Measurements from ENCODE around the gene ARMC12. TPM values are rescaled to one million over a fixed set of nuclear protein-coding genes. Genes with fewer than 3 reads are reported as not detected.

ARMC12 gene
- total RNA-seq, 2 donors from 2014 or later: 0.57 to 0.93 TPM

GRCh38 chr6:35754452-35755277, 17.8 kb downstream of the ARMC12 start:
- no peak for DNase-seq
- no peak overlapping the region for H3K27ac Mint-ChIP-seq
- H3K9me3 Mint-ChIP-seq: no peaks in the 10 kb centered on the region
- Histone ChIP-seq H3K9me3 (ENCODE audit: control insufficient read depth, low read length) (no peaks in the 10 kb centered on the region), H3K9ac (ENCODE audit: extremely low read depth, low read length, poor library complexity, severe bottlenecking) (no peak overlapping the region), H3K4me1 (ENCODE audit: control insufficient read depth, insufficient read depth, low read length) (no peaks in the 10 kb centered on the region), H3K4me3 (ENCODE audit: low read length) (no peak overlapping the region), H3K36me3 (ENCODE audit: control insufficient read depth, insufficient read depth, low read length) (no peaks in the 10 kb centered on the region), H3K27me3 (ENCODE audit: control insufficient read depth, insufficient read depth, low read length, poor library complexity, severe bottlenecking) (no peaks in the 10 kb centered on the region), H3K27ac (ENCODE audit: low read depth, low read length) (no peak overlapping the region)
- peaks cover 2% of the 10 kb centered on the region for H3K4me1 Mint-ChIP-seq
- TF ChIP-seq CTCF (conservative IDR thresholded peaks at IDR 0.05): no peak
- no peak overlapping the region for H3K4me3 Mint-ChIP-seq
- no peaks in the 10 kb centered on the region for H3K36me3 Mint-ChIP-seq (ENCODE audit: low read depth)
- H3K27me3 Mint-ChIP-seq (ENCODE audit: insufficient read depth): peaks cover 3% of the 10 kb centered on the region
- 91 to 94% methylated on average over 6 of the region's 6 CpGs for WGBS, 2 experiments (ENCODE audit: insufficient coverage in 1 of 2, insufficient read length in 1 of 2)

- DNase-seq: no peak
- Mint-ChIP-seq H3K27ac (no peak overlapping the region), H3K4me1 (peaks cover 2% of the 10 kb centered on the region), H3K36me3 (ENCODE audit: low read depth) (no peaks in the 10 kb centered on the region), H3K9me3 (no peaks in the 10 kb centered on the region), H3K27me3 (ENCODE audit: insufficient read depth) (peaks cover 3% of the 10 kb centered on the region), H3K4me3 (no peak overlapping the region)
- Histone ChIP-seq H3K9ac (ENCODE audit: extremely low read depth, low read length, poor library complexity, severe bottlenecking) (no peak overlapping the region), H3K4me3 (ENCODE audit: low read length) (no peak overlapping the region), H3K9me3 (ENCODE audit: control insufficient read depth, low read length) (no peaks in the 10 kb centered on the region), H3K27me3 (ENCODE audit: control insufficient read depth, insufficient read depth, low read length, poor library complexity, severe bottlenecking) (no peaks in the 10 kb centered on the region), H3K36me3 (ENCODE audit: control insufficient read depth, insufficient read depth, low read length) (no peaks in the 10 kb centered on the region), H3K27ac (ENCODE audit: low read depth, low read length) (no peak overlapping the region), H3K4me1 (ENCODE audit: control insufficient read depth, insufficient read depth, low read length) (no peaks in the 10 kb centered on the region)
- no peak for TF ChIP-seq CTCF (conservative IDR thresholded peaks at IDR 0.05)
- WGBS, 2 experiments (ENCODE audit: insufficient coverage in 1 of 2, insufficient read length in 1 of 2): 14 to 38% methylated on average over 1 to 3 of the region's 3 CpGs
Observed at GRCh38 chr6:35755278-35755924, 18.6 kb downstream of the ARMC12 start.

GRCh38 chr6:35757456-35758123, 20.8 kb downstream of the ARMC12 start:
- no peaks in the 10 kb centered on the region for H3K4me1 ChIP-seq (ENCODE audit: control insufficient read depth, insufficient read depth, low read length)
- no peak overlapping the region for H3K27ac Mint-ChIP-seq

More at GRCh38 chr6:35757456-35758123, 20.8 kb downstream of the ARMC12 start:
- no peaks in the 10 kb centered on the region for H3K9me3 ChIP-seq (ENCODE audit: control insufficient read depth, low read length)
- H3K9me3 Mint-ChIP-seq: no peaks in the 10 kb centered on the region
- H3K4me1 Mint-ChIP-seq: peaks cover 2% of the 10 kb centered on the region
- peak; percentile 86 for DNase-seq
- H3K27ac ChIP-seq (ENCODE audit: low read depth, low read length): no peak overlapping the region
- no peaks in the 10 kb centered on the region for H3K27me3 ChIP-seq (ENCODE audit: control insufficient read depth, insufficient read depth, low read length, poor library complexity, severe bottlenecking)
- no peak overlapping the region for H3K9ac ChIP-seq (ENCODE audit: extremely low read depth, low read length, poor library complexity, severe bottlenecking)
- WGBS, 2 experiments (ENCODE audit: insufficient coverage in 1 of 2, insufficient read length in 1 of 2): 49 to 57% methylated on average over 9 to 10 of the region's 10 CpGs
- H3K36me3 ChIP-seq (ENCODE audit: control insufficient read depth, insufficient read depth, low read length): no peaks in the 10 kb centered on the region
- peak; percentile 79 for TF ChIP-seq CTCF (conservative IDR thresholded peaks at IDR 0.05)
- H3K27me3 Mint-ChIP-seq (ENCODE audit: insufficient read depth): no peaks in the 10 kb centered on the region
- H3K36me3 Mint-ChIP-seq (ENCODE audit: low read depth): no peaks in the 10 kb centered on the region
- H3K4me3 Mint-ChIP-seq: no peak overlapping the region
- no peak overlapping the region for H3K4me3 ChIP-seq (ENCODE audit: low read length)

Data from endodermal cell (in vitro differentiated cells).